A549 (cell line): ENCODE measurements around the gene EPHB1.

Experiments used
- TF ChIP-seq, protein P1 (sequence below): fragments of >200 bp; sonication (Bioruptor Twin); formaldehyde crosslinking; IDR thresholded peaks from 3 replicates; pipeline ENCODE4 v1.5.1; 2016
- TF ChIP-seq, protein P2 (sequence below): fragments of 200-600 bp; sonication (generic); IDR thresholded peaks from 2 replicates; pipeline ENCODE4 v1.6.1; 2016; ENCODE audit warnings: antibody characterized with exemption, mild to moderate bottlenecking, moderate library complexity

DNA sequence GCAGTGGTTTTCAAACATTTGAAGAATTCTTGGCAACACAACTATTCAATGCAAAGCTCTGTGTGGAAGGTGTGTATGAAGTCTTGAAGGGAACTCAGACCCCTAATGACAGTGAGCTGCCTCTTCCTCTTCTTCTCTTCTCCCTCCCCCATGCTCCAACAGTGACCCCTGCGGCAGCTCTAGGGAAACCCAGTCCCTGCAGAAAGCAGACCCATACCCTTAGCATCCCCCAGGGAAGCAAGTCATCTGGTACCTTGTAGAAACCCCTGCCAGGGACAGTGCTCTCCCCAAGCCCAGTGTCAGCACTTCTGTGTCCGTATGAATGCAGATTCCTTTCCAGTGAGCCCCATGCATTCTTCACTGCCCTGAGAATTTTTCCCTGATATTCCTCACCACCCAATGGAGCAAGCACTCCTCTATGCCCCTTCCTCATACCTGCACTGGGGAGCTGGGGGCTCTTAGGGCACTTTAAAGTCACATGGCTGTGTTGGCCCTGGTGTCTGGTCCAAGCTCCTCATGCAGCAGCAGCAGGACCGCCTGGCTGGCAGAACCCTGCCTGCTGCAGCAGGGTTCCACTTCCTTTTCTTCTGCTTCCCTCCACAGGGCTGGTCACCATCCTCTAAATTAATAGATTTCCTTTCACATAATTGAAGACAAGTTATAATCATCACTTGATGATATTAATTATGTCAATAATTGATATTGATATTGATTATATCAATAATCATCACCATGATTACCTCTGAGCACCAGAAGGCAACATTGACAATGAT lies 442.5 kb downstream of the EPHB1 start:
- TF ChIP-seq, protein P1, sequence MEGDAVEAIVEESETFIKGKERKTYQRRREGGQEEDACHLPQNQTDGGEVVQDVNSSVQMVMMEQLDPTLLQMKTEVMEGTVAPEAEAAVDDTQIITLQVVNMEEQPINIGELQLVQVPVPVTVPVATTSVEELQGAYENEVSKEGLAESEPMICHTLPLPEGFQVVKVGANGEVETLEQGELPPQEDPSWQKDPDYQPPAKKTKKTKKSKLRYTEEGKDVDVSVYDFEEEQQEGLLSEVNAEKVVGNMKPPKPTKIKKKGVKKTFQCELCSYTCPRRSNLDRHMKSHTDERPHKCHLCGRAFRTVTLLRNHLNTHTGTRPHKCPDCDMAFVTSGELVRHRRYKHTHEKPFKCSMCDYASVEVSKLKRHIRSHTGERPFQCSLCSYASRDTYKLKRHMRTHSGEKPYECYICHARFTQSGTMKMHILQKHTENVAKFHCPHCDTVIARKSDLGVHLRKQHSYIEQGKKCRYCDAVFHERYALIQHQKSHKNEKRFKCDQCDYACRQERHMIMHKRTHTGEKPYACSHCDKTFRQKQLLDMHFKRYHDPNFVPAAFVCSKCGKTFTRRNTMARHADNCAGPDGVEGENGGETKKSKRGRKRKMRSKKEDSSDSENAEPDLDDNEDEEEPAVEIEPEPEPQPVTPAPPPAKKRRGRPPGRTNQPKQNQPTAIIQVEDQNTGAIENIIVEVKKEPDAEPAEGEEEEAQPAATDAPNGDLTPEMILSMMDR = no peak
- TF ChIP-seq, protein P2, sequence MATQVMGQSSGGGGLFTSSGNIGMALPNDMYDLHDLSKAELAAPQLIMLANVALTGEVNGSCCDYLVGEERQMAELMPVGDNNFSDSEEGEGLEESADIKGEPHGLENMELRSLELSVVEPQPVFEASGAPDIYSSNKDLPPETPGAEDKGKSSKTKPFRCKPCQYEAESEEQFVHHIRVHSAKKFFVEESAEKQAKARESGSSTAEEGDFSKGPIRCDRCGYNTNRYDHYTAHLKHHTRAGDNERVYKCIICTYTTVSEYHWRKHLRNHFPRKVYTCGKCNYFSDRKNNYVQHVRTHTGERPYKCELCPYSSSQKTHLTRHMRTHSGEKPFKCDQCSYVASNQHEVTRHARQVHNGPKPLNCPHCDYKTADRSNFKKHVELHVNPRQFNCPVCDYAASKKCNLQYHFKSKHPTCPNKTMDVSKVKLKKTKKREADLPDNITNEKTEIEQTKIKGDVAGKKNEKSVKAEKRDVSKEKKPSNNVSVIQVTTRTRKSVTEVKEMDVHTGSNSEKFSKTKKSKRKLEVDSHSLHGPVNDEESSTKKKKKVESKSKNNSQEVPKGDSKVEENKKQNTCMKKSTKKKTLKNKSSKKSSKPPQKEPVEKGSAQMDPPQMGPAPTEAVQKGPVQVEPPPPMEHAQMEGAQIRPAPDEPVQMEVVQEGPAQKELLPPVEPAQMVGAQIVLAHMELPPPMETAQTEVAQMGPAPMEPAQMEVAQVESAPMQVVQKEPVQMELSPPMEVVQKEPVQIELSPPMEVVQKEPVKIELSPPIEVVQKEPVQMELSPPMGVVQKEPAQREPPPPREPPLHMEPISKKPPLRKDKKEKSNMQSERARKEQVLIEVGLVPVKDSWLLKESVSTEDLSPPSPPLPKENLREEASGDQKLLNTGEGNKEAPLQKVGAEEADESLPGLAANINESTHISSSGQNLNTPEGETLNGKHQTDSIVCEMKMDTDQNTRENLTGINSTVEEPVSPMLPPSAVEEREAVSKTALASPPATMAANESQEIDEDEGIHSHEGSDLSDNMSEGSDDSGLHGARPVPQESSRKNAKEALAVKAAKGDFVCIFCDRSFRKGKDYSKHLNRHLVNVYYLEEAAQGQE = no peak
